Adrenal gland (tissue), 12 donors: ENCODE measurements around the gene NMRK2. TPM values are rescaled to one million over a fixed set of nuclear protein-coding genes. Genes with fewer than 3 reads are reported as not detected.
A peak's percentile ranks its signal among the peaks of the same experiment; 100 is the strongest.

Experiments
- DNase-seq, 7 donors: peaks; one replicate each; pipeline ENCODE4 v3.0.0-alpha.2; 2019 to 2020
- H3K27ac ChIP-seq, 5 donors: fragments of 200-600 bp; sonication (generic) in 4 of 5; 1 replicate in 3 of 5; 2 replicates in 2 of 5; pipeline versions ENCODE4 v1.5.1 to v1.8.0; 2016 to 2020; ENCODE audit warnings: mild to moderate bottlenecking in 1 of 5
- H3K27me3 ChIP-seq: fragments of 200-600 bp; 2 replicates; pipeline ENCODE4 v1.8.0; 2021
- H3K36me3 ChIP-seq, 2 donors: fragments of 200-600 bp; replicated peaks in 1 of 2; 1 replicate in 1 of 2; 2 replicates in 1 of 2; pipeline versions ENCODE4 v1.5.1 to v1.8.0; 2018 to 2022
- H3K4me1 ChIP-seq, 2 donors: fragments of 200-600 bp; replicated peaks in 1 of 2; 1 replicate in 1 of 2; 2 replicates in 1 of 2; pipeline versions ENCODE4 v1.5.1 to v1.8.0; 2018 to 2021
- H3K4me3 ChIP-seq, 4 donors: fragments of 200-600 bp; sonication (generic) in 3 of 4; one replicate each; pipeline ENCODE4 v1.5.1; 2016 to 2018
- H3K9me3 ChIP-seq, 3 donors: fragments of 200-600 bp; sonication (generic) in 1 of 3; replicated peaks in 1 of 3; 1 replicate in 2 of 3; 2 replicates in 1 of 3; pipeline versions ENCODE4 v1.5.1 to v1.8.0; 2016 to 2021
- CTCF ChIP-seq, 6 experiments: fragments of 450-650 bp in 4 of 6; fragments of 200-600 bp in 2 of 6; sonication (generic) in 1 of 6; IDR thresholded peaks; 1 replicate in 5 of 6; 2 replicates in 1 of 6; pipeline versions ENCODE4 v1.5.1 to v1.8.0; 2016 to 2021; ENCODE audit warnings: antibody characterized with exemption in 6 of 6, mild to moderate bottlenecking in 2 of 6, moderate library complexity in 1 of 6
- POLR2A ChIP-seq, 2 donors: fragments of 450-650 bp; IDR thresholded peaks; one replicate each; pipeline ENCODE4 v1.6.1; 2017; ENCODE audit warnings: antibody characterized with exemption in 2 of 2, mild to moderate bottlenecking in 2 of 2, moderate library complexity in 1 of 2
- WGBS, 4 donors: extraction: QIAGEN DNeasy Blood & Tissue Kit in 2 of 4; methylation state at CpG; one replicate each; pipeline versions ENCODE4 v1.1.5 to v1.1.7; 2013 to 2017; 5-methylcytosine and 5-hydroxymethylcytosine counted together
- intact Hi-C, 2 donors: fragments of 100-400 bp; cut with DNase I; formaldehyde crosslinking; loops; one replicate each; pipeline versions ENCODE4 v1.14.1 to v1.15.0; 2022 to 2023
- polyA plus RNA-seq, 3 donors: library from polyadenylated mRNA; stranded (reverse); fragments of 200-250 nt in 2 of 3; fragments of 350-450 nt in 1 of 3; fragmentation: Illumina TruSeq in 1 of 3; extraction: RNeasy Lipid Tissue Mini Kit (QIAGEN cat#74804) in 1 of 3; gene quantifications; one replicate each; pipeline ENCODE4 v1.2.3, GENCODE V29; 2013 to 2014
- total RNA-seq, 9 donors: library from RNA; depleted of rRNA in 4 of 9; stranded (reverse); fragments of >200 nt in 4 of 9; fragments of 120-200 nt in 1 of 9; fragmentation: NEBNext Ultra II Directional in 1 of 9; extraction: Animal tissue kit (Norgen Biotek cat#: 25700) in 1 of 9; gene quantifications; one replicate each; pipeline versions ENCODE4 v1.1.0 to v1.2.4, GENCODE V29; 2013 to 2023
- donor health status: healthy with polysubstance abuse.
- donor health status: Bipolar disorder and iron deficiency.
- donor health status: DM: yes; HTN: yes; CAD: no.
- donor health status: DM: no; HTN: no; CAD: no.
- donor health status: DM: no; HTN: no; CAD: no.
- donor health status: DM: yes; HTN: yes; CAD: no.

NMRK2 gene
- total and polyA plus RNA-seq, 12 donors = 0.36 to 14.7 (median 1.9) TPM; not detected in 4

DNA sequence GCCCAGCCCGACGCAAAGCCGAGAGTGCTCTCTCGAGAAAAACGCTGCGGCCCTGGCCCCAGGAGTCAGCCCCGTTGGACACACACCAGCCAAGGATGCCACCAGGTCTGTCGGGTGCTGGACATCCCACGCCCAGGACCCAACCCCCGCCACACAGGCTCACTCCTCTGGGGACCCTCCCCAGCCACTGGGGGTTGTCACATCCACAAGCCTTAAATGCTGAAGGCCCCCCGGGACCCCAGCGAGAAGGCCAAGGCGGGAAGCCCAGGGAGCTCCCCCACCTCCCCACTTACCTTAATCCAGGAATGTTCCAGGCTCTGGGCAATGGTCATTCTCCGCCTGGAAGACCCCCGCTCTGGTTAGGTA lies 26.9 kb downstream of the NMRK2 start:
- H3K9me3 ChIP-seq = no peaks in the 10 kb centered on the region
- intact Hi-C loops = no loop called here
- no peak for TF ChIP-seq POLR2A (IDR thresholded peaks at IDR 0.05)
- no peak for TF ChIP-seq CTCF (IDR thresholded peaks at IDR 0.05)
- H3K27ac ChIP-seq = no peak overlapping the region
- H3K27me3 ChIP-seq = no peaks in the 10 kb centered on the region
- H3K36me3 ChIP-seq = peaks cover 0 to 72% of the 10 kb centered on the region in 2 donors
- no peak overlapping the region for H3K4me3 ChIP-seq
- 97 to 98% (median 97%) methylated on average over 6 to 15 of the region's 15 CpGs; no CpG with 5 or more reads in 1 of the 4 donors for WGBS, 4 donors
- no peaks in the 10 kb centered on the region for H3K4me1 ChIP-seq
- no peak for DNase-seq

DNA sequence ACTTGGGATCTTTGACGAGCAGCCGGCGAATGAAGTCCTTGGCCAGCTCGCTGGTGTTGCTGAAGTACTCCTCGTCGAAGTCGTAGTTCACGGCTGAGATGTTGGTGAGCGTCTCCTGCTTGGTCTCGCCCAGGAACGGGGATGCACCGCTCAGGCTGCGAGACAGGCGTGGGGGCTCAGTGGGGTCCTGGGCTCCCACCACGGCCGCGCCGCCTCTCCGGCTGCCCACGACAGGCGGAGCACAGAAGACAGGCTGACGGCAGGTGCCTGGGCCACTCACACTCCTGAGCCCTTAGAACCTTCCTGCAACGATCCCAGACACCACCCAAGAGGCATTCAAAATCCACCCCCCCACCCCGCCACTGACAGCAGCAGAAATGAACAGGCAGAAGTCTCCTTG lies 28.1 kb downstream of the NMRK2 start:
- Histone ChIP-seq H3K27ac (no peak overlapping the region), H3K9me3 (no peaks in the 10 kb centered on the region), H3K4me3 (no peak overlapping the region), H3K36me3 (peaks cover 0 to 81% of the 10 kb centered on the region in 2 donors), H3K27me3 (no peaks in the 10 kb centered on the region), H3K4me1 (no peaks in the 10 kb centered on the region)
- 80 to 95% (median 93%) methylated on average over 1 to 24 of the region's 24 CpGs for WGBS, 4 donors
- DNase-seq = no peak
- intact Hi-C loops = no loop called here
- TF ChIP-seq POLR2A (IDR thresholded peaks at IDR 0.05) (no peak), CTCF (IDR thresholded peaks at IDR 0.05) (no peak)

- H3K4me1 ChIP-seq = peaks cover 0 to 9% of the 10 kb centered on the region in 2 donors
- 93 to 97% (median 95%) methylated on average over 11 to 35 of the region's 35 CpGs for WGBS, 4 donors
- no peaks in the 10 kb centered on the region for H3K9me3 ChIP-seq
- no peak for TF ChIP-seq CTCF (IDR thresholded peaks at IDR 0.05)
- intact Hi-C loops = no loop called here
- no peaks in the 10 kb centered on the region for H3K27me3 ChIP-seq
- H3K4me3 ChIP-seq = no peak overlapping the region
- DNase-seq = peak in 2 of 7 donors; percentile 4 to 19
- no peak overlapping the region for H3K27ac ChIP-seq
- peaks cover 0 to 95% of the 10 kb centered on the region in 2 donors for H3K36me3 ChIP-seq
These were observed 30.8 kb downstream of the NMRK2 start for GRCh38 chr19:3963458-3964255.

DNA sequence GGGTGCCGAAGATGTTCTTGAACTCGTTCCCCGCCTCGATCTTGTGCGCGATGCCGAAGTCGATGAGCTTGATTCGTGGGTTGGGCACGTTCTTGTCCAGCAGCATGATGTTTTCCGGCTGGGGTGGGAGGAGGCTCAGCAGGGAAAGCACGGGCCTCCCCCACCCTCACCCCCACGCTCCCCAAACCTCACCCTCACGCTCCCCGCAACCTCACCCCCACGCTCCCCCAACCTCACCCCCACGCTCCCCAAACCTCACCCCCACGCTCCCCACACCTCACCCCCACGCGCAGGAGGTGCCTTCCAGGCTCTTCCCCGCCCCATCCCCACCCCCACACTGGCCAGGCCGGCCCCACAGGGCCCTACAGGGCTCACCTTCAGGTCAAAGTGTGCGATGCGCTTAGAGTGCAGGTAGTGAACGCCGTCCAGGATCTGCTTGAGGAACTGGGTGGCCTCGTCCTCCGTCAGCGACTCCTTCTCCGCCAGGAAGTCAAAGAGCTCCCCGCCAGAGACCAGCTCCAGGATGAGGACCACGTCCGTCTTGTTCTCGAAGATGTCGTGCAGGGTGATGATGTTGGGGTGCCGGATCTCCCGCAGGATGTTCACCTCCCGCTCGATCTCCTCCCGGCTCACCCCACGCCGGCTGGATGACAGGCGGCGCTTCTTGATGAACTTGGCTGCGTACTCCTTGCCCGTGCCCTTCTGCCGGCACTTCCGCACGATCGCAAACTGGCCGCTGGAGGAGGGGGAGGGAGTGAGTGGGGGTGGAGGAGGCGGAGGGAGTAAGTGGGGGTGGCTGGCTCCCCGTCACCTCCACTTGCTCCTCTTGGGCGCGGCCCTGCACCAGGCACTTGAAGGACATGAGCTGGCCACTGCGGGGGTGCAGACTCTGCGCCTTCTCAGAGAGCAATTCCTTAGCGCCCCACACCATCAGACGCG lies 31.7 kb downstream of the NMRK2 start:
- intact Hi-C loops = no loop called here
- no peak for TF ChIP-seq CTCF (IDR thresholded peaks at IDR 0.05)
- TF ChIP-seq POLR2A (IDR thresholded peaks at IDR 0.05) = no peak
- Histone ChIP-seq H3K27ac (no peak overlapping the region), H3K9me3 (no peaks in the 10 kb centered on the region), H3K27me3 (no peaks in the 10 kb centered on the region), H3K36me3 (peaks cover 0 to 93% of the 10 kb centered on the region in 2 donors), H3K4me3 (no peak overlapping the region), H3K4me1 (peaks cover under 1 to 18% of the 10 kb centered on the region in 2 donors)
- DNase-seq = peak in 3 of 7 donors; percentile 9 to 18 (median 17)
- WGBS, 4 donors = 83 to 93% (median 91%) methylated on average over 26 to 60 of the region's 60 CpGs
